ENCODE data around the gene SPACA6.
"Not testable (repeated sequence)": the region's sequence is repeated elsewhere in the genome, so short reads cannot be mapped to it uniquely, and the experiment has no call there.

Gene SPACA6

GRCh38 chr19:51733742-51734522 lies 40.8 kb downstream of the SPACA6 start:
- DNase-seq (ENCODE audit: low spot score) = no peak

- no peak for DNase-seq (ENCODE audit: low spot score)
These were observed 42.8 kb downstream of the SPACA6 start for GRCh38 chr19:51735759-51736449.

GRCh38 chr19:51737389-51737788 lies 44.3 kb downstream of the SPACA6 start:
- no peak for DNase-seq (ENCODE audit: low spot score)

- DNase-seq (ENCODE audit: low spot score) = no peak
These were observed 44.8 kb downstream of the SPACA6 start for GRCh38 chr19:51737924-51738323.

GRCh38 chr19:51738523-51738922 lies 45.4 kb downstream of the SPACA6 start:
- DNase-seq (ENCODE audit: low spot score) = not testable (repeated sequence)

- no peak for DNase-seq (ENCODE audit: low spot score)
These were observed 46.5 kb downstream of the SPACA6 start for GRCh38 chr19:51739466-51740213.

GRCh38 chr19:51740356-51740755 lies 47.2 kb downstream of the SPACA6 start:
- no peak for DNase-seq (ENCODE audit: low spot score)

- no peak for DNase-seq (ENCODE audit: low spot score)
These were observed 49.7 kb downstream of the SPACA6 start for GRCh38 chr19:51742789-51743188.

GRCh38 chr19:51743405-51743804 lies 50.3 kb downstream of the SPACA6 start:
- no peak for DNase-seq (ENCODE audit: low spot score)

GRCh38 chr19:51746731-51747130 lies 53.6 kb downstream of the SPACA6 start:
- no peak for DNase-seq (ENCODE audit: low spot score)

- no peak for DNase-seq (ENCODE audit: low spot score)
These were observed 56.8 kb downstream of the SPACA6 start for GRCh38 chr19:51749979-51750378.

GRCh38 chr19:51750400-51751094 lies 57.4 kb downstream of the SPACA6 start:
- no peak for DNase-seq (ENCODE audit: low spot score)

- DNase-seq (ENCODE audit: low spot score) = no peak
These were observed 58.5 kb downstream of the SPACA6 start, which contains the start of gene FPR1 for GRCh38 chr19:51751655-51752054. Gene FPR1, minus strand, starts transcription at chr19:51751878. Its CDS starts 4,884 bp downstream, at chr19:51746994.

GRCh38 chr19:51754109-51754508 lies 61.0 kb downstream of the SPACA6 start:
- DNase-seq (ENCODE audit: low spot score) = no peak

GRCh38 chr19:51754770-51755169 lies 61.6 kb downstream of the SPACA6 start:
- no peak for DNase-seq (ENCODE audit: low spot score)

Measured in CD4-positive, alpha-beta T cell treated with Interleukin-6 at 100 ng/mL for 8 hours (primary cell).